T-helper 17 cell (primary cell): Measurements from ENCODE around the gene SNTG2. TPM values are rescaled to one million over a fixed set of nuclear protein-coding genes. Genes with fewer than 3 reads are reported as not detected.

ENCODE experiments used
- ATAC-seq: fragments of 150-1000 bp; cut with Tn5 transposase; 2 replicates; pipeline ENCODE4 v1.10.0; 2021; ENCODE audit warnings: mild to moderate bottlenecking, moderate library complexity
- DNase-seq, 3 donors: peaks; one replicate each; pipeline versions ENCODE4 v3.0.0 to v3.0.0-alpha.2; 2020 to 2021
- H3K9me3 ChIP-seq: one replicate; pipeline ENCODE4 v1.7.0; 2013; ENCODE audit warnings: low read length, mild to moderate bottlenecking; ENCODE audit not compliant: control insufficient read depth, poor library complexity, severe bottlenecking
- H3K27ac Mint-ChIP-seq: one replicate; pipeline ENCODE4 v1.8.0; 2022; ENCODE audit warnings: mild to moderate bottlenecking, moderate library complexity, mixed read lengths
- H3K27me3 Mint-ChIP-seq: one replicate; pipeline ENCODE4 v1.8.0; 2022; ENCODE audit warnings: mixed read lengths
- H3K36me3 Mint-ChIP-seq: one replicate; pipeline ENCODE4 v1.8.0; 2022; ENCODE audit warnings: low read depth, mixed read lengths
- H3K4me1 Mint-ChIP-seq: one replicate; pipeline ENCODE4 v1.8.0; 2022; ENCODE audit warnings: mild to moderate bottlenecking, mixed read lengths
- H3K4me3 Mint-ChIP-seq: one replicate; pipeline ENCODE4 v1.8.0; 2022; ENCODE audit warnings: mild to moderate bottlenecking, moderate library complexity, mixed read lengths
- total RNA-seq, 4 donors: library from RNA in 2 of 4; stranded (reverse) in 2 of 4; gene quantifications; one replicate each; pipeline ENCODE4 v1.2.3 and lab custom pipeline; 2022 to 2026

Gene SNTG2
- total RNA-seq, 2 donors from 2014 or later: 2.0 to 6.3 TPM

- no peaks in the 10 kb centered on the region for H3K27me3 Mint-ChIP-seq
- H3K27ac Mint-ChIP-seq: no peak overlapping the region
- no peak for ATAC-seq
- no peak for DNase-seq
- no peaks in the 10 kb centered on the region for H3K9me3 ChIP-seq
- no peak overlapping the region for H3K4me3 Mint-ChIP-seq
- H3K4me1 Mint-ChIP-seq: no peaks in the 10 kb centered on the region
- no peaks in the 10 kb centered on the region for H3K36me3 Mint-ChIP-seq
Measured at GRCh38 chr2:1283871-1284270, 333.2 kb downstream of the SNTG2 start.

GRCh38 chr2:1286929-1287328 lies 336.3 kb downstream of the SNTG2 start:
- no peak for ATAC-seq
- Mint-ChIP-seq H3K4me1 (no peaks in the 10 kb centered on the region), H3K27me3 (no peaks in the 10 kb centered on the region), H3K27ac (no peak overlapping the region), H3K4me3 (no peak overlapping the region), H3K36me3 (no peaks in the 10 kb centered on the region)
- no peaks in the 10 kb centered on the region for H3K9me3 ChIP-seq
- DNase-seq: no peak

GRCh38 chr2:1287427-1287826 lies 336.8 kb downstream of the SNTG2 start:
- Mint-ChIP-seq H3K27ac (no peak overlapping the region), H3K4me3 (no peak overlapping the region), H3K36me3 (no peaks in the 10 kb centered on the region), H3K4me1 (no peaks in the 10 kb centered on the region), H3K27me3 (no peaks in the 10 kb centered on the region)
- DNase-seq: no peak
- ATAC-seq: no peak
- no peaks in the 10 kb centered on the region for H3K9me3 ChIP-seq

- H3K9me3 ChIP-seq: peaks cover 3% of the 10 kb centered on the region
- Mint-ChIP-seq H3K27me3 (peaks cover 7% of the 10 kb centered on the region), H3K36me3 (no peaks in the 10 kb centered on the region), H3K4me3 (no peak overlapping the region), H3K4me1 (peaks cover 5% of the 10 kb centered on the region), H3K27ac (no peak overlapping the region)
- DNase-seq (no peak), ATAC-seq (no peak)
Measured at GRCh38 chr2:1294900-1295299, 344.3 kb downstream of the SNTG2 start.

DNA sequence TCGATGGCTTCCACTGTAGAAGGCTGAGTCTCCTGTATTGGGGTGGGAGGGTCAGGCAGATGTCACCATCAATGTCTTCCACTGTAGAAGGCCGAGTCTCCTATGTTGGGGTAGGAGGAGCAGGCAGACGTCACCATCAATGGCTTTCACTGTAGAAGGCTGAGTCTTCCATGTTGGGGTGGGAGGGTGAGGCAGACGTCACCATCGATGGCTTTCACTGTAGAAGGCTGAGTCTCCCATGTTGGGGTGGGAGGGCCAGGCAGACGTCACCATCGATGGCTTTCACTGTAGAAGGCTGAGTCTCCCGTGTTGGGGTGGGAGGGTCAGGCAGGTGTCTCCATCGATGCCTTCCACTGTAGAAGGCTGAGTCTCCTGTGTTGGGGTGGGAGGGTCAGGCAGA lies 345.1 kb downstream of the SNTG2 start:
- Mint-ChIP-seq H3K36me3 (no peaks in the 10 kb centered on the region), H3K27me3 (peaks cover 7% of the 10 kb centered on the region), H3K4me3 (no peak overlapping the region), H3K4me1 (peaks cover 5% of the 10 kb centered on the region), H3K27ac (no peak overlapping the region)
- DNase-seq: no peak
- ATAC-seq: no peak
- peaks cover 3% of the 10 kb centered on the region for H3K9me3 ChIP-seq

DNA sequence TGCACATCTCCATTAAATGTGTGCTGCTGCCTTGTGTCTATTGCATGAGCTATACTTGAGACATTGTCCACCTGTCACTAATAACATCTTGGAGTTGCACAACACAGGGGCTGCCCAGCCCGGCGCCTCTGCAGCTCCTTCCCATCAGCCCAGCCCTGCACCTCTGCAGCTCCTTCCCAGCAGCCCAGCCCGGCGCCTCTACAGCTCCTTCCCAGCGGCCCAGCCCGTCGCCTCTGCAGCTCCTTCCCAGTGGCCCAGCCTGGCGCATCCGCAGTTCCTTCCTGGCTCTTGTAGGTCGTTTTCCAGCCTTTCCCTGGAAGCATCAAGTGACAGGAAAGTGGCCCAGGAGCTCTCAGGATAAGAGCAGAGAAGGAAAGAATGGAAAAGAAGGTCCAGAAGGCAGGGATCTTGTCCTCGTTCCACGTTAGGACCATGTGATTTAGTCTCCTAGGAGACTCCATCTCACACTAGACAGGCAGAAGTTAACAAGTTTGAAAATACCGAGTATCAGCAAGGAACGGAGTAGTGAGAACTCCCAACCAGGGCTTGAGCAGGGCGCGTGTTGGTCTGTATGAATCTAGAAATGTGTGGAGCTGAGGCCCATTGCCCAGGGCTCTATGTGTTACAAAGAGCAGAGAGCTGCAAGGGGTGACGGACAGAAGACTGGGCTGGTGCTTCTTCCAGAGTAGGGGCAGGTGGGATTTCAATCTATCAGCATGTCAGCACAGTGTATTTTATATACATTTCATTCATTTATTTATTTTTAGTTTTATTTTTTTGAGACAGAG lies 346.9 kb downstream of the SNTG2 start:
- no peak overlapping the region for H3K27ac Mint-ChIP-seq
- no peaks in the 10 kb centered on the region for H3K36me3 Mint-ChIP-seq
- ATAC-seq (no peak), DNase-seq (no peak)
- H3K27me3 Mint-ChIP-seq: peaks cover 7% of the 10 kb centered on the region
- no peak overlapping the region for H3K4me3 Mint-ChIP-seq
- peaks cover 8% of the 10 kb centered on the region for H3K4me1 Mint-ChIP-seq
- H3K9me3 ChIP-seq: peaks cover 3% of the 10 kb centered on the region

- ATAC-seq: no peak
- no peak for DNase-seq
- Mint-ChIP-seq H3K27me3 (peaks cover 7% of the 10 kb centered on the region), H3K4me1 (peaks cover 16% of the 10 kb centered on the region), H3K36me3 (no peaks in the 10 kb centered on the region), H3K4me3 (no peak overlapping the region), H3K27ac (no peak overlapping the region)
- no peaks in the 10 kb centered on the region for H3K9me3 ChIP-seq
Measured at GRCh38 chr2:1299043-1299442, 348.4 kb downstream of the SNTG2 start.

GRCh38 chr2:1300284-1300683 lies 349.6 kb downstream of the SNTG2 start:
- H3K9me3 ChIP-seq: no peaks in the 10 kb centered on the region
- Mint-ChIP-seq H3K27me3 (peaks cover 7% of the 10 kb centered on the region), H3K36me3 (no peaks in the 10 kb centered on the region), H3K4me1 (peaks cover 16% of the 10 kb centered on the region), H3K4me3 (no peak overlapping the region), H3K27ac (no peak overlapping the region)
- ATAC-seq: no peak
- DNase-seq: no peak

GRCh38 chr2:1301056-1301455 lies 350.4 kb downstream of the SNTG2 start:
- peaks cover 7% of the 10 kb centered on the region for H3K27me3 Mint-ChIP-seq
- H3K36me3 Mint-ChIP-seq: no peaks in the 10 kb centered on the region
- no peaks in the 10 kb centered on the region for H3K9me3 ChIP-seq
- ATAC-seq (no peak), DNase-seq (no peak)
- H3K4me3 Mint-ChIP-seq: no peak overlapping the region
- H3K27ac Mint-ChIP-seq: peak overlapping the region; percentile 54
- peaks cover 16% of the 10 kb centered on the region for H3K4me1 Mint-ChIP-seq

DNA sequence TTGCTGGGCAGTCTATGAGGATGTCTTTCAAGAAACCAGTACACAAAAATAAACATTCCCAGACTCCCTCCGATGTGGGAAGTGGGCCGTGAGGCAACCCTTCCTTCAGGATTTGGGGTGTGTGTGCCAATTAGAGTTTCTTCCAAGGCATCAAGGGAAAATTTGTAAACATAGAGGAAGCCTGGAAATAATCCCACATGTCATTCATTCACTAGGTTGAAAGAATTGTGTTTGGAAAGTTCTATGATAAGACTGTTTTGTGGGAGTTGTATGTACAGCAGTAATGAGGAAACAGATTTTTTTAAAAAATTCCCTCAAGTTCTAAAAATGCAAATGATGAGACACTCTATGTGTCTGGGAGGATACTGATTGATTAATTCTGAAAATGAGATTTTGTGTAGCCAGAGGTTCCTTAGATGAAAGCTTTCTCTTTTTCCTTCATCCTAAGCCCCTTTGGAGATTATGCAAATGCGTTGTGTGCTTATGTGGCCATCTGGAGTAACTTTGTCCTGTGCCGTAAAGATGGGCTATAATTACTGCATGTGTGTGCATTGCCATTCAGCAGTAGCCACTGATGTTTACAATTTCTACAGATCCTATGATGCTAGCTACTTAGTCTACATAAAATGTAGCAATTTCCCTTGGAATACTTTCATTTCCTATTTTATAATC lies 354.8 kb downstream of the SNTG2 start:
- Mint-ChIP-seq H3K27ac (no peak overlapping the region), H3K4me3 (no peak overlapping the region), H3K4me1 (peaks cover 14% of the 10 kb centered on the region), H3K36me3 (no peaks in the 10 kb centered on the region), H3K27me3 (no peaks in the 10 kb centered on the region)
- H3K9me3 ChIP-seq: no peaks in the 10 kb centered on the region
- DNase-seq: no peak
- no peak for ATAC-seq

DNA sequence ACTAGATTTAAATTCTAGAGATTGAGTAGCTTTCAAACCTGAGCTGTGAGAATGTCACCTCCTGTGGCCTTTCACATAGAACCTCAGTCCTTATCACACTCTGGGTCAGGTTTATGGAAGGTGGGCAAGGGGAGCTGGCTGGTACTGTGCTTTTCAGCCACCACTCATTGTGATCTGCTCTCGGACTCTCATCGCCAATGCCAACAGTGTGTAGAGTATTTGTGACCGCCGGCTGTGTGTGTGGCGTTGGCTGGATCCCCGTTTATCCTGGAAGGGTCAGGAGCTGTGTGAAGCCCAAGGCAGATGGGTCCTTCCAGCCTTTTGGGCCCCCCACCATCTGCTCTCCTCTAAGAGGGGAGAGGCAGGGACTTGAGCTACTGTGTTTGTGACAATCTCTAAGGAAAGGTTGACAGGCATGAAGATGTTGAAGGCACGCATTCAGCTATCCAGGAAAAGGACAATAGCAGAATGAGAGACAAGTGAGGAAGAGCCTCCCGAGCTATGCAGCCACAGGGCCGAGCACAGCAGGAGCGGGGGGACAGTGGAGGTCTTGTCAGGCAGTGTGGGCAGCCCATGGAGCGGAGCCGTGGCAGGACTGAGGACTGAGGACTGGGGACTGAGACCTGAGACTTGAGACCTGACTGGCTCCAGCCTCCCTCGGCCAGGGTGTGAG lies 355.5 kb downstream of the SNTG2 start:
- Mint-ChIP-seq H3K36me3 (no peaks in the 10 kb centered on the region), H3K4me3 (no peak overlapping the region), H3K4me1 (peaks cover 14% of the 10 kb centered on the region), H3K27me3 (no peaks in the 10 kb centered on the region), H3K27ac (no peak overlapping the region)
- H3K9me3 ChIP-seq: no peaks in the 10 kb centered on the region
- ATAC-seq (no peak), DNase-seq (no peak)

DNA sequence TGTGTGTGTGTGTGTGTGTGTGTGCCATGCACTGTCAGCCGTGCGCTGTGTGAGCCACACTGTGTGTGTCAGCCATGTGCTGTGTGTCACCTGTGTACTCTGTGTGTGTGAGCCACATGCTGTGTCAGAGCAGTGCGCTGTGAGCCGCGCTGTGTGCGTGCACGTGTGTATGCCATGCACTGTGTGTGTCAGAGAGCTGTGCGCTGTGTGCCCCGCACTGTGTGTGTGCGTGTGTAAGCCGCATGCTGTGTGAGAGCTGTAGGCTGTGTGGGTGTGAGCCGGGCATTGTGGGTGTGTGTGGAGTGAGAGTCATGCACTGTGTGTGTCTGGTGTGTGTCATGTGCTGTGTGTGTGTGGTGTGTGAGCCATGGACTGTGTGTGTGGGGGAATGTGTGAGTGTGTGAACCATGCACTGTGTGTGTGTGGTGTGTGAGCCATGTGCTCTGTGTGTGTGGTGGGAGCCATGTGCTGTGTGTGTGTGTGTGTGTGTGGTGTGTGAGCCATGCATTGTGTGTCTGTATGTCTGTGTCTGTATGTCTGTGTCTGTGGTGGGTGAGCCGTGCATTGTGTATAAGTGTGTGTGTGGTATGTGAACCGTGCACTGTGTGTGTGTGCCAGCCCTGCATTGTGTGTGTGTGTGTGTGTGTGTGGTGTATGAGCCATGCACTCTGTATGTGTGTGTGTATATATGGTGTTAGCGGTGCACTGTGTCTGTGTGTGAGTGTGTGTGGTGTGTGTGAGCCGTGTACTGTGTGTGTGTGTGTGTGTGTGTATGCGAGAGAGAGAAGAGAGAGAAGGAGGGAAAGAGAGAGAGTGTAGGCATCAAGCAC lies 356.3 kb downstream of the SNTG2 start:
- peaks cover 14% of the 10 kb centered on the region for H3K4me1 Mint-ChIP-seq
- H3K36me3 Mint-ChIP-seq: no peaks in the 10 kb centered on the region
- H3K27ac Mint-ChIP-seq: no peak overlapping the region
- peak; percentile 12 for ATAC-seq
- H3K4me3 Mint-ChIP-seq: no peak overlapping the region
- no peaks in the 10 kb centered on the region for H3K9me3 ChIP-seq
- DNase-seq: no peak
- no peaks in the 10 kb centered on the region for H3K27me3 Mint-ChIP-seq

- Mint-ChIP-seq H3K4me3 (no peak overlapping the region), H3K36me3 (no peaks in the 10 kb centered on the region)
Measured at GRCh38 chr2:1307670-1308069, 357.0 kb downstream of the SNTG2 start.

More at GRCh38 chr2:1307670-1308069, 357.0 kb downstream of the SNTG2 start:
- Mint-ChIP-seq H3K27me3 (no peaks in the 10 kb centered on the region), H3K4me1 (peaks cover 10% of the 10 kb centered on the region), H3K27ac (no peak overlapping the region)
- DNase-seq: no peak
- H3K9me3 ChIP-seq: no peaks in the 10 kb centered on the region
- no peak for ATAC-seq
